MCF 10A (cell line): ENCODE measurements around the gene XPNPEP2. TPM values are rescaled to one million over a fixed set of nuclear protein-coding genes. Genes with fewer than 3 reads are reported as not detected.

ENCODE experiments used
- BruUV-seq: library from RNA; stranded (reverse); fragments of 400-500 nt; replicated peaks from 2 replicates; lab custom pipeline; 2021; lab: Mats Ljungman, UMichigan
- CTCF ChIA-PET: fragments of 300-600 bp; sonication (Branson Sonifier 250); formaldehyde crosslinking; extraction: SDS; loops from one replicate; lab custom pipeline; 2021; ENCODE audit warnings: antibody characterized with exemption, inconsistent platforms; lab: Yijun Ruan, JAX
- POLR2A ChIA-PET: fragments of 300-600, 350-650 bp; sonication (Branson Sonifier 250); formaldehyde crosslinking; extraction: SDS; loops from one replicate; lab custom pipeline; 2020; ENCODE audit warnings: antibody characterized with exemption, inconsistent platforms; lab: Yijun Ruan, JAX
- DNase-seq: peaks from one replicate; pipeline ENCODE4 v3.0.0-alpha.2; 2018; ENCODE audit not compliant: unreplicated experiment
- H3K27ac Mint-ChIP-seq: one replicate; pipeline ENCODE4 v1.8.0; 2022; ENCODE audit warnings: mild to moderate bottlenecking, low read depth, mixed read lengths; ENCODE audit not compliant: unreplicated experiment
- H3K27me3 Mint-ChIP-seq: one replicate; pipeline ENCODE4 v1.8.0; 2022; ENCODE audit warnings: mixed read lengths; ENCODE audit not compliant: insufficient read depth, unreplicated experiment
- H3K36me3 Mint-ChIP-seq: one replicate; pipeline ENCODE4 v1.8.0; 2022; ENCODE audit warnings: mild to moderate bottlenecking, moderate library complexity, mixed read lengths; ENCODE audit not compliant: insufficient read depth, unreplicated experiment
- H3K4me1 Mint-ChIP-seq: one replicate; pipeline ENCODE4 v1.8.0; 2022; ENCODE audit warnings: mixed read lengths; ENCODE audit not compliant: insufficient read depth, unreplicated experiment
- H3K4me3 Mint-ChIP-seq: one replicate; pipeline ENCODE4 v1.8.0; 2022; ENCODE audit warnings: mild to moderate bottlenecking, moderate library complexity, mixed read lengths; ENCODE audit not compliant: unreplicated experiment
- H3K9me3 Mint-ChIP-seq: one replicate; pipeline ENCODE4 v1.8.0; 2022; ENCODE audit warnings: mixed read lengths; ENCODE audit not compliant: unreplicated experiment
- intact Hi-C: fragments of 100-400 bp; cut with micrococcal nuclease; formaldehyde crosslinking; loops from 2 replicates; pipeline ENCODE4 v1.14.1; 2022
- total RNA-seq: library from RNA; stranded (reverse); gene quantifications from 2 replicates; pipeline ENCODE4 v1.2.3, GENCODE V29; 2022
- TF ChIP-seq, protein P1 (sequence below): fragments of 200-600 bp; IDR thresholded peaks from one replicate; pipeline ENCODE4 v1.8.0; 2022; ENCODE audit warnings: antibody characterized with exemption, mild to moderate bottlenecking; ENCODE audit not compliant: unreplicated experiment

The XPNPEP2 gene
- total RNA-seq, 1 experiment from 2014 or later, result not detected

DNA sequence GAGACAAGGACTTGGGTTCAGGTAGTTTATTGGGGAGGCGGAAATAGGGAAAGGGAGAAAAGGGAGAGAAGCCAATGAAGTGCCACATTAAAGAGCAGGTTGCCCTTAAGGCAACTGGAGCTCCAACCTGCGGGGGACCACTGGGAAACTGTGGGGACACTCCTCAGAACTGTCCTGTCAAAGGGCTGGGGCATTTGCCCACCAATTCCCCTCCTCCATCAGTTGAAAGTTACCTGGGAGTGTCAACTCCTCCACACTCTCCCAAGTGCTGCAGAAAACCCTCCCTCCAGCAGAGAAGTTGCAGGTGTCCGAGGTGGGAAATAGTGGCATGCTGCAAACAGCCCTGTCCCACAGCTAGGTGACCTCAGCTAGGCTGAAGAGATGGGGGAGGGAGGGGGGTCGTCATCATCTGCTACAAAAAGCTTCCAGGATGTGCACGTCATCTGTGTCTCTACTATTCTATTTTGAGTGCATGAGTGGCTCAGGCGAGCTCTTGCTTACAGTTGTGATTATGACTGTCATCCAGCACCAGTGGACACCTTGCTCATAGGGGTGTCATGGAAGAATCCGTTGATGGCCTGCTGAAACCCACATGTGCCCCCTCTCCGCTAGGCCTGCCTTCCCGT lies 41.5 kb upstream of the XPNPEP2 start:
- Mint-ChIP-seq H3K4me3 (no peak overlapping the region), H3K4me1 (no peaks in the 10 kb centered on the region), H3K27ac (no peak overlapping the region), H3K36me3 (no peaks in the 10 kb centered on the region), H3K27me3 (peaks cover 64% of the 10 kb centered on the region), H3K9me3 (no peaks in the 10 kb centered on the region)
- no TSS peak for BruUV-seq
- ChIA-PET POLR2A (no interaction called here), CTCF (interaction anchor here (0.6 to 1.0 kb wide), 2 partner anchors 20 to 88 kb away, joined by 3 read pairs; no protein-coding TSS in a partner anchor)
- intact Hi-C loops, result no loop called here
- TF ChIP-seq, protein P1, sequence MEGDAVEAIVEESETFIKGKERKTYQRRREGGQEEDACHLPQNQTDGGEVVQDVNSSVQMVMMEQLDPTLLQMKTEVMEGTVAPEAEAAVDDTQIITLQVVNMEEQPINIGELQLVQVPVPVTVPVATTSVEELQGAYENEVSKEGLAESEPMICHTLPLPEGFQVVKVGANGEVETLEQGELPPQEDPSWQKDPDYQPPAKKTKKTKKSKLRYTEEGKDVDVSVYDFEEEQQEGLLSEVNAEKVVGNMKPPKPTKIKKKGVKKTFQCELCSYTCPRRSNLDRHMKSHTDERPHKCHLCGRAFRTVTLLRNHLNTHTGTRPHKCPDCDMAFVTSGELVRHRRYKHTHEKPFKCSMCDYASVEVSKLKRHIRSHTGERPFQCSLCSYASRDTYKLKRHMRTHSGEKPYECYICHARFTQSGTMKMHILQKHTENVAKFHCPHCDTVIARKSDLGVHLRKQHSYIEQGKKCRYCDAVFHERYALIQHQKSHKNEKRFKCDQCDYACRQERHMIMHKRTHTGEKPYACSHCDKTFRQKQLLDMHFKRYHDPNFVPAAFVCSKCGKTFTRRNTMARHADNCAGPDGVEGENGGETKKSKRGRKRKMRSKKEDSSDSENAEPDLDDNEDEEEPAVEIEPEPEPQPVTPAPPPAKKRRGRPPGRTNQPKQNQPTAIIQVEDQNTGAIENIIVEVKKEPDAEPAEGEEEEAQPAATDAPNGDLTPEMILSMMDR, result no peak
- DNase-seq, result no peak

DNA sequence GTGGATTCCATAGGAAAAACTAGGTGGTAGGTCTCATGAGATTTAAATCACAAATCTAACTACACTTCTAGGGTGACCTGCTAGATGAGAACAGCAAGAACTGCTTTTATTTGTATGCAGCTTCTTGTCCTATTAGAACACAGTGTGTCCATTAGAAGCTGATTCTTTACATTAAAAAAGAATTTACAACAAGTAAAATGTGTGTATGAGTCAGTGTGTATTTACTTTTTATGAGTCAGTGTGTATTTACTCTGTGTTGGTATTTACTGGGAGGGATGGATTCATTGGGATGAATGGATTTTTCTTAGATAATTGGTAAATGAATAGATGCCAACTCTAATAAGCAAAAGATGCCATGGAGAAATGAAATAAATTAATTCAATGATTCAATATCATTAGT lies 40.6 kb upstream of the XPNPEP2 start:
- TF ChIP-seq, protein P1, result no peak
- Mint-ChIP-seq H3K27ac (no peak overlapping the region), H3K36me3 (no peaks in the 10 kb centered on the region), H3K9me3 (no peaks in the 10 kb centered on the region), H3K4me3 (no peak overlapping the region), H3K4me1 (no peaks in the 10 kb centered on the region), H3K27me3 (peaks cover 69% of the 10 kb centered on the region)
- intact Hi-C loops, result no loop called here
- POLR2A ChIA-PET, result no interaction called here
- CTCF ChIA-PET, result interaction anchor here (0.6 kb wide), 1 partner anchor 89 kb away, joined by 3 read pairs; no protein-coding TSS in a partner anchor
- DNase-seq, result no peak
- no TSS peak for BruUV-seq

DNA sequence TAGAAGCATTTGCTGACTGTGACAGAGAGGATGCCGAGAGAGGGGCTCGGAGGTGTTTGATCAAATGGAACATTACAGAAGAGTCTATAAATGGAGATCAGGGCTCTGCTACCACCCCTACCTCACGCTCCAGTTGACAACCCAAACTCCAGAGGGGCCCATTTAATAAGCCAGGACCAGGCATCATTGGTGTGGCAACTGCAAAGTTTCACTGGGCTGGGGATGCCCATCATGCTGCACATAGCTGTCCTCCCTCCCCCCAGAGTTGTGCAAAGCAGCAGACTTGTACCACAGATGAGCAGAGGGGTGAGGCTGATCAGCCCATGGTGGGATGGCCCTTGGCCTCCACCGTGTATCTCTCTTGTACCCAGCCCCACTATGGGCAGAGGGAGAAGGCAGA lies 38.2 kb upstream of the XPNPEP2 start:
- ChIA-PET POLR2A (no interaction called here), CTCF (interaction anchor here (0.8 to 1.4 kb wide), 2 partner anchors 25 to 63 kb away, joined by 3 read pairs; no protein-coding TSS in a partner anchor)
- TF ChIP-seq, protein P1, result no peak
- peaks cover 68% of the 10 kb centered on the region for H3K27me3 Mint-ChIP-seq
- no peaks in the 10 kb centered on the region for H3K36me3 Mint-ChIP-seq
- no peak for DNase-seq
- no peaks in the 10 kb centered on the region for H3K9me3 Mint-ChIP-seq
- no peak overlapping the region for H3K4me3 Mint-ChIP-seq
- H3K27ac Mint-ChIP-seq, result no peak overlapping the region
- BruUV-seq, result no TSS peak
- no peaks in the 10 kb centered on the region for H3K4me1 Mint-ChIP-seq
- intact Hi-C loops, result no loop called here

DNA sequence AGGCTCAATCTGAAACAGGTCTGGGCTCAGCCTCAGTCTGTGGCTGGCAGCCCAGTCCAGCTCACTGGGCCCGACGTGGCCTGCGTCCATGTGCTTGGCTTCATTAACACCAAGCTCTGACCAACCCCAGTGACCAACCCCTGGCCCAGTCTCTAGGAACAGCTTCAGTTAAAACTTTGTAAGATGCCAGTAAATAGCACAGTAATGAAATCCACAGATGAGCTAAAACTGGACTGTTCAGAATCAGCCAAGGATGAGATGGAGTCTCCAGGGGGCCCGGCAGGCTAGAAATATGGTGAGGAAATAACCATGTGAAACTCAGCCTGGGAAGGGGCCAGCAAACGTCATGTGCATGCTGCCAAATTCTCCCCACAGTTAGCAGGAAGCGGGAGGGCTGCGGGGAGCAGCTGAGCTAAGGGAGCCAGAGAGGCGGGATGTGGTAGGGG lies 37.1 kb upstream of the XPNPEP2 start:
- no TSS peak for BruUV-seq
- H3K27ac Mint-ChIP-seq, result no peak overlapping the region
- intact Hi-C loops, result no loop called here
- no peaks in the 10 kb centered on the region for H3K9me3 Mint-ChIP-seq
- H3K4me1 Mint-ChIP-seq, result peaks cover 4% of the 10 kb centered on the region
- H3K27me3 Mint-ChIP-seq, result peaks cover 58% of the 10 kb centered on the region
- ChIA-PET POLR2A (interaction anchor here (0.7 kb wide), 1 partner anchor 98 kb away, joined by 3 read pairs; no protein-coding TSS in a partner anchor), CTCF (interaction anchor here (1.1 kb wide), 1 partner anchor 65 kb away, joined by 3 read pairs; no protein-coding TSS in a partner anchor)
- H3K36me3 Mint-ChIP-seq, result no peaks in the 10 kb centered on the region
- no peak for DNase-seq
- H3K4me3 Mint-ChIP-seq, result no peak overlapping the region
- TF ChIP-seq, protein P1, result no peak
